GM18873 (cell line): Measurements from ENCODE around the gene TMBIM1.

Experiments used
- ATAC-seq: cut with Tn5 transposase; IDR thresholded peaks from one replicate; pipeline ENCODE4 v1.9.1; 2021; ENCODE audit warnings: mild to moderate bottlenecking, moderate library complexity, moderate number of reproducible peaks; ENCODE audit not compliant: unreplicated experiment, low FRiP score

The TMBIM1 gene, protein sequence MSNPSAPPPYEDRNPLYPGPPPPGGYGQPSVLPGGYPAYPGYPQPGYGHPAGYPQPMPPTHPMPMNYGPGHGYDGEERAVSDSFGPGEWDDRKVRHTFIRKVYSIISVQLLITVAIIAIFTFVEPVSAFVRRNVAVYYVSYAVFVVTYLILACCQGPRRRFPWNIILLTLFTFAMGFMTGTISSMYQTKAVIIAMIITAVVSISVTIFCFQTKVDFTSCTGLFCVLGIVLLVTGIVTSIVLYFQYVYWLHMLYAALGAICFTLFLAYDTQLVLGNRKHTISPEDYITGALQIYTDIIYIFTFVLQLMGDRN

DNA sequence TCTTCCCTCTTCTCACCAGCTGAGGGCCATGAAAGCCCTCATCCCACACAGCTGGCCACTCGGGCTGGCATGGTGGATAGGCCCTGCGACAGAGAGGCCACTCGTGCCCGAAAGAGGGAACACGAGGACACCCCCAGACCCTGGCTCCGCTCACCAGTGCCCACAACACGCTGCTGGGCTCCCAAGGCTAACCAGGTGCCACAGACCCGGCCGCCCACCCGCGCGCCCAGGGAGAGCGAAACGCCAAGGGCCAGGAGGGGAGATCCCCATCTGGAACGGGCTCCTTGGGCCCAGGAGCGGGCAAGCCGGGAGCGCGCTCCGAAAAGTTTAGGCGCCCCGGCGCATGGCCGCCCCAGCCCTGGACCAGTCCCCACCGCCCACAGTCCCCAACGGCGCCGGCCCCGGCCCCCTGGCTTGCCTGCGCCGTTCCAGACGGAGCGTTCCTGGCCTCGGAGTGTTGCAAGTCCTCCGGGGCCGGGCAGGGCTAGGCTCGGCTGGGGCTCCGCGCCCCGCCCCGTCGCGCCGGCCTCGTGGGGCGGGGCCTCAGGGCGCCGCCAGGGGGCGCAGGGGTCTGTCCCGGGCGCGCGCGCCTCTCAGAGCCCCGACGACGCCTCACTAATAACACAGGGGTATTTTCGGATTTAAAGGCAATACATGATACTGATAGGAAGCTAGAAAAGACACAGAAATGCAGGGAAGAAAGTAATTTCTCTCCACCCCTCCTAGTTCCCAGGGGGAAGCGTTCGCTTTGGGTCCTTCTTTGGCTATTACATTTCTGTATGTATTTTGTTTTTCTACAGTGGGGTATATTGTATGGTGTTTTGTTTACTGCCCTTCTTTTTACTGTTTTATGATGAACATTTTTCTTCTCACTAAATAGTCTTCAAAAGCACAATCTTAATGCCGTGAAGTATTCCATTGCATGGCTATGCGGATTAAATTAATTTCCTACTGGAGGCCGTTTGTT lies at the start of gene TMBIM1:
Gene TMBIM1 (minus strand): TSS at position 456 of the 967 bp plus-strand sequence. CDS start 10,362 bp downstream, outside the sequence.
- peak; percentile 49 for ATAC-seq

- ATAC-seq, result no peak
Measured at GRCh38 chr2:218341381-218341780, 49.1 kb upstream of the TMBIM1 start.

- no peak for ATAC-seq
Measured at GRCh38 chr2:218340656-218341055, 48.4 kb upstream of the TMBIM1 start.

DNA sequence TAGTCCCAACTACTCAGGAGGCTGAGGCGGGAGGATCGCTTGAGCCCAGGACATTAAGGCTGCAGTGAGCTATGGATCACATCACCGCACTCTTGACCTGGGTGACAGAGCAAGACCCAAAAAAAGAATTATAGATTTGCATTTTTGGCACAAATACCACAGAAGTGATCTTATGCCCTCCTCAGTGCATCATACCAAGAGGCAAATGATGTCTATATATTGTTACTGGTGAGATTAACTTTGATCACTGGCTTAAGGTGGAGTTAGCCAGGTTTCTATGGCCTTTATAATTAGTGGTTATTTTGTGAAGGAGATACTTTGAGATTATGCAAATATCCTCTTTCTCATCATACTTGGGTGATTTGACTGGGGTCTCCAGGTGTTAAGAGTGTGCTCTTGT lies 42.2 kb upstream of the TMBIM1 start:
- no peak for ATAC-seq

GRCh38 chr2:218332920-218333645 lies 40.8 kb upstream of the TMBIM1 start:
- no peak for ATAC-seq

GRCh38 chr2:218332288-218332687 lies 40.0 kb upstream of the TMBIM1 start:
- no peak for ATAC-seq

GRCh38 chr2:218331745-218332144 lies 39.4 kb upstream of the TMBIM1 start:
- ATAC-seq, result no peak

- ATAC-seq, result peak; percentile 46
Measured at GRCh38 chr2:218329826-218330593, 37.7 kb upstream of the TMBIM1 start.

GRCh38 chr2:218329027-218329825 lies 36.9 kb upstream of the TMBIM1 start:
- ATAC-seq, result peak; percentile 36

DNA sequence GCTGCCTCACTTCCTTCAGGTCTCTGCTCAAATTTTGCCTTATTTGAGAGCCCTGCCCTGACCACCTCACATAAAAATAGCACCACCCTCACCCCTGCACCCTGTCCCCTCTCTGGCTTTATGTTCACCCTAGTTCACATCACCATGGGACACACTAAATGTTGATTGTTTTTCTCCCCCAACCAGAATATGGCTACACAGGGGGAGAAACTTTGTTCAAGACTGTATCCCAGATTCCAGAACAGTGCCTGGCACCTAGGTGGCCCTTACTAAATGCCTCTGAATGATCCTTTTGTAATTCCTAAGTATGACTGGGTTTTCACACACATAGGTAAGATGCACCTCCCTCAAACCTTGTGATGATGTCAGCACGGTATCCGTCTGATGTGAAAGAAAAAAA lies 36.0 kb upstream of the TMBIM1 start:
- ATAC-seq, result no peak

GRCh38 chr2:218327451-218328210 lies 35.3 kb upstream of the TMBIM1 start:
- no peak for ATAC-seq

GRCh38 chr2:218326315-218326714 lies 34.0 kb upstream of the TMBIM1 start:
- ATAC-seq, result no peak

DNA sequence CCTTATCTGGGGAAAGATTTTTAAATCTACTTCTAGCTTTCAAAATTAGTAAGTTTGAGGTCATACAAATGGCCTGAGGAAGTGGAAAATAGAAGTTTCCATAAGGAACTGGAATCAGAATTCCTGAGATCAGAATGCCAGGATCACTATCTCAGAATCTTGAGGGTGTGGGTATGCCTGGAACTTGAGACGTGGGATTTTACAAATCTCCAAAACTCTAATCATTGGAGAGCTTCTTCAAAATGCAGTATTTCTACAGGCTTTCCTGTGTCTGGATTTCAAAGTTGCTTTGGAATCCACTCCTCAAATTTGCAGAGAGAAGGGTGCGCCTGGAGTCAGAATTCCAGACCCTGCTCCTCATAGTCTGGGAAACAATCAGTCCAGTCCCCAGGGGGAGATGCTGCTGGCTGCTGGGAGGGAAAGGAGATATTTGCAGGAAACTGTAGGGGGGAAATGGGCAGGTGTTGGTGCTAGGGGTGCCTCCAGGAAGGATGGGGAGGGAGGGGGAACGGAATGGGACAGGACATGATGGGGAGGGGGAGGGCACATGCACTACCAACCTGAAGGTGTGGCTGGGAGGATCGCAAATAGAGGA lies 33.4 kb upstream of the TMBIM1 start:
- ATAC-seq, result no peak

GRCh38 chr2:218323526-218324472 lies 31.5 kb upstream of the TMBIM1 start:
- ATAC-seq, result no peak

DNA sequence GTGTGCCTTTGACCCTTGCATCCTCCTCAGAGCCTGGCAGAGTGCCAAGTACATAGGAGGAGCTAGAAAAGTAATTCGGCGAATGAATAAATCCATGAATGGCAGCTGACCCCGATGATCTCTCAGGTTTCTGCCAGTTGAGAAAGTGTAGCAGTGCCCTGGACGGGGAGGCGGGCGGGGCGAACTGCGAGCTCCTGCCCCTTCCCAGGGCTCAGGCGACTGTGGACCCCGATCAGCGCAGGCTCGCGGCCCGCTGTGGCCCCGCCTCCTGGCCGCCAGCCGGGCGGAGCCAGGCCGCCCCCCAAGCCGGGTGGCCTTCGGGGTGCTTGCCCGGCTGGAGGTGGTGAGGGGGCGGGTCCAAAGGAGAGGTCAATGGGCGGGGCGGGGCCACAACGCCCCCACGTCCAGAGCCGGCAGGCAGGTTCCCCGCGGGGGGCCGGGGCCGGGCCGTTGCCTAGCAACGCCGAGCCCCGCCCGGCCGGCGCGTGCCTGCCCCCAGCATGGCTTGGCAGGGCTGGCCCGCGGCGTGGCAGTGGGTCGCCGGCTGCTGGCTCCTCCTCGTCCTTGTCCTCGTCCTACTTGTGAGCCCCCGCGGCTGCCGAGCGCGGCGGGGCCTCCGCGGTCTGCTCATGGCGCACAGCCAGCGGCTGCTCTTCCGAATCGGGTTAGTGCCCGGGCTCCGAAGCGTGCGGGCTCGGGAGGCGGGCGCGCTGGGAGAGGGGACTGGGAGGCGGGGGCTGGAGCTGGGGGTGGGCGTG lies 30.6 kb upstream of the TMBIM1 start:
- no peak for ATAC-seq

GRCh38 chr2:218320704-218321336 lies 28.5 kb upstream of the TMBIM1 start:
- no peak for ATAC-seq
